Colonic mucosa (tissue), 4 donors: ENCODE measurements around the gene RSBN1. TPM values are rescaled to one million over a fixed set of nuclear protein-coding genes. Genes with fewer than 3 reads are reported as not detected.

Experiments used
- DNase-seq: peaks from one replicate; pipeline ENCODE4 v3.0.0-alpha.2; 2020
- H3K27ac ChIP-seq: fragments of 200-600 bp; one replicate; pipeline ENCODE4 v1.8.0; 2021
- H3K27me3 ChIP-seq: fragments of 200-600 bp; one replicate; pipeline ENCODE4 v1.8.0; 2021
- H3K36me3 ChIP-seq: fragments of 200-600 bp; one replicate; pipeline ENCODE4 v1.8.0; 2021
- H3K4me1 ChIP-seq: fragments of 200-600 bp; one replicate; pipeline ENCODE4 v1.8.0; 2021; ENCODE audit warnings: mild to moderate bottlenecking
- H3K4me3 ChIP-seq: fragments of 200-600 bp; one replicate; pipeline ENCODE4 v1.8.0; 2021
- H3K9ac ChIP-seq, 2 donors: one replicate each; pipeline ENCODE4 v1.7.0; 2013; ENCODE audit warnings: control low read depth in 2 of 2, low read depth in 2 of 2, low read length in 2 of 2
- H3K9me3 ChIP-seq: fragments of 200-600 bp; one replicate; pipeline ENCODE4 v1.8.0; 2021
- CTCF ChIP-seq: fragments of 200-600 bp; IDR thresholded peaks from one replicate; pipeline ENCODE4 v1.8.0; 2022; ENCODE audit warnings: antibody characterized with exemption, mild to moderate bottlenecking
- intact Hi-C: fragments of 100-400 bp; cut with DNase I; formaldehyde crosslinking; loops from one replicate; pipeline ENCODE4 v1.14.1; 2022
- total RNA-seq, 2 donors: library from RNA; stranded (reverse); fragmentation: NEBNext Ultra II Directional in 1 of 2; extraction: Animal tissue kit (Norgen Biotek cat#: 25700) in 1 of 2; gene quantifications; one replicate each; pipeline ENCODE4 v1.2.1, GENCODE V29; 2021
- donor health status: healthy.
- donor health status: DM: no; HTN: no; CAD: no.
- donor health status: DM: no; HTN: no; CAD: no.

Gene RSBN1
- total RNA-seq, 2 donors from 2014 or later: 21.7 to 27.4 TPM

- DNase-seq: no peak
These were observed 18.1 kb downstream of the RSBN1 start for GRCh38 chr1:113793878-113794834.

GRCh38 chr1:113792986-113793385, 19.3 kb downstream of the RSBN1 start:
- H3K27me3 ChIP-seq: no peaks in the 10 kb centered on the region
- no peak for TF ChIP-seq CTCF
- no peak overlapping the region for H3K27ac ChIP-seq
- no peak overlapping the region for H3K9ac ChIP-seq
- peaks cover 4% of the 10 kb centered on the region for H3K36me3 ChIP-seq
- no peak for DNase-seq
- H3K4me3 ChIP-seq: no peak overlapping the region
- intact Hi-C loops: no loop called here
- H3K9me3 ChIP-seq: no peaks in the 10 kb centered on the region
- peaks cover 3% of the 10 kb centered on the region for H3K4me1 ChIP-seq

More at GRCh38 chr1:113793878-113794834, 18.1 kb downstream of the RSBN1 start:
- no peaks in the 10 kb centered on the region for H3K9me3 ChIP-seq
- no peak for TF ChIP-seq CTCF
- no peaks in the 10 kb centered on the region for H3K27me3 ChIP-seq
- no peak overlapping the region for H3K27ac ChIP-seq
- intact Hi-C loops: no loop called here
- H3K9ac ChIP-seq: no peak overlapping the region
- H3K4me1 ChIP-seq: peaks cover 3% of the 10 kb centered on the region
- H3K4me3 ChIP-seq: no peak overlapping the region
- H3K36me3 ChIP-seq: peaks cover 4% of the 10 kb centered on the region

- peaks cover 4% of the 10 kb centered on the region for H3K36me3 ChIP-seq
- DNase-seq: no peak
- H3K27ac ChIP-seq: no peak overlapping the region
- no peaks in the 10 kb centered on the region for H3K9me3 ChIP-seq
- H3K4me3 ChIP-seq: no peak overlapping the region
- intact Hi-C loops: no loop called here
- no peaks in the 10 kb centered on the region for H3K27me3 ChIP-seq
- no peak overlapping the region for H3K9ac ChIP-seq
- peaks cover 3% of the 10 kb centered on the region for H3K4me1 ChIP-seq
- TF ChIP-seq CTCF: no peak
These were observed 19.8 kb downstream of the RSBN1 start for GRCh38 chr1:113792471-113792870.

GRCh38 chr1:113788802-113789201, 23.5 kb downstream of the RSBN1 start:
- intact Hi-C loops: no loop called here
- Histone ChIP-seq H3K4me3 (no peak overlapping the region), H3K27ac (no peak overlapping the region), H3K9me3 (no peaks in the 10 kb centered on the region), H3K4me1 (no peaks in the 10 kb centered on the region), H3K36me3 (no peaks in the 10 kb centered on the region), H3K9ac (no peak overlapping the region), H3K27me3 (no peaks in the 10 kb centered on the region)
- DNase-seq: no peak
- TF ChIP-seq CTCF: no peak

GRCh38 chr1:113787663-113788062, 24.6 kb downstream of the RSBN1 start:
- Histone ChIP-seq H3K9me3 (no peaks in the 10 kb centered on the region), H3K4me1 (no peaks in the 10 kb centered on the region), H3K4me3 (no peak overlapping the region), H3K27me3 (no peaks in the 10 kb centered on the region), H3K36me3 (no peaks in the 10 kb centered on the region), H3K27ac (no peak overlapping the region), H3K9ac (no peak overlapping the region)
- no peak for TF ChIP-seq CTCF
- DNase-seq: no peak
- intact Hi-C loops: no loop called here
